COLO668 (cell line): Measurements from ENCODE around the gene CRX.
A peak's percentile ranks its signal among the peaks of the same experiment; 100 is the strongest.
"Not testable (repeated sequence)": the region's sequence is repeated elsewhere in the genome, so short reads cannot be mapped to it uniquely, and the experiment has no call there.

Source experiments
- DNase-seq: peaks from one replicate; lab custom pipeline; 2025; ENCODE audit not compliant: unreplicated experiment; lab: John Stamatoyannopoulos, UW

Gene CRX

DNA sequence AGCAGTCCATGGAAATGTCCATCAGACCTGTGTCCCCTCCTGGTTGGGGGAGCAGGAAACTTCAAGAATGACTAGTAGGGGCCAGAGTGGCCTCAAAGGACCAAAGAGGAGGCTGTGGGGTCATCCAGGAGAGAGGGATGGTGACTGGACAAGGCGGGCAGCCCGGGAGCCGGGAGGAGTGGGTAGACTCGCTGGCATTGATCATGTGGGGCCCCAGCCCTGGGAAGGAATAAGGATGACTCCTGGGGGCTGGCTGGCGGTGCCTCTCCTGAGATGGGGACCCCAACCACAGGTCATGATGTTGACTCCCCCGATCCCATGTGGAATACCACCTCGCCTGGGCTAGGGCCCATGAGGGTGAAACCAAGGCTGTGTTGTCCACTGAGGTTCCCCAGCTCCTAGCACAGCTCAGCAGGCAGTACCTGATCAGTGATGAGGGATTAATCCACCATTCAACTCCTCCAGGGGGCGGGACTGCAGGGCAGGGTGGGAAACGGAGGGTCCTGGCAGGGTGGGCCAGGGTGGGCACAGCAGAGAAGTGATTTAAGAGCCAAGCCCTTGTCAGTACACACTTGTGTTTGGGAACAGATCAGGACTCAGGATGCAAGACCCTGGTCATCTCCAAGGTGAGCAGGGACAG lies 37.0 kb downstream of the CRX start, which contains the start of gene TPRX2:
Gene TPRX2 (plus strand): TSS at position 590 of the 640 bp plus-strand sequence. CDS start 12 bp downstream, at position 602.
- DNase-seq = not testable (repeated sequence)

DNA sequence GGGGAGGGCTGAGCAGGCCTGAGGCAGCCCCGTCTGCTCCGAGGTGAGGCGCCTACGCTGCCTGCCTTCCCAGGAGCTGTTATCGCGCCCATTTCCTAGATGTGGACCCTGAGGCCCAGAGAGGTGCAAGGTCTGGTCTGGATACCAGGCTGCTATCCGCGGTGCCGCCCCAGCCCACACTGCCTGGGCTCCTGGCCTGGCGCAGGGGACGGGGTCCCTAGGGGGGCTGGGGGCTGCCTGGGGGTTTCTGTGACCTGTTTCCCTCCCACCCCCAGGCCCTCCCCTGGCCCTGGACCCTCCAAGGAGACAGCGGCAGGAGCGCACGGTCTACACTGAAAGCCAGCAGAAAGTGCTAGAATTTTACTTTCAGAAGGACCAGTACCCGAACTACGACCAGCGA lies 38.1 kb downstream of the CRX start:
- DNase-seq = not testable (repeated sequence)

DNA sequence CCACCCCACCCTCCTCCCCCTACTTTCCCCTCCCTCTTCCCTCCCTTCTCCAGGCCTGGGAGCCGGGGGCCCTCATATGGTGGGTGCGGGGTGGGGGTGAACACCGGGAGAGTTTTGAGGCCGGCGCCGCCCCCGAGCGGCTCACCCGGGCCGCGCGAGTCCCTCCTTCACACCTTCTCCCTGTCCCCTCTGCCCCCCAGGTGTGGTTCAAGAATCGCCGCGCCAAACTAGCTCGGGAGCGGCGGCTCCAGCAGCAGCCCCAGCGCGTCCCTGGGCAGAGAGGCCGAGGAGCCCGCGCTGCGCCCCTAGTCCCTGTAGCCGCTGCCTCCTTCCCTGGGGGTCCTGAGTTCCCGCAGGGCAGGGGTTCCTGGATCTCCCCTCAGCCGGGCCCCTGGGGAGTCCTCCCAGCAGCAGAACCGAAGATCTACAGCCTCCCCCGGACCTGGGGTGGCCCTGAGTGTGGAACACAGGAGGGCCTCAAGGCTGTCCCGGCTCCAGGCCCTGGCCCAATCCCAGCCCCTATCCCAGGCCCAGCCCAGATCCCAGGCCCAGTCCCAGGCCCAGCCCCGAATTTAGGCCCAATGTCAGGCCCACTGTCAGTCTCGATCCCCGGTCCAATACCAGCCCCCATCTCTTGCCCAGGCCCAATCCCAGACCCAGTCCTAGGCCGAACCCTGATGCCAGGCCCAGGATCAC lies 39.0 kb downstream of the CRX start:
- DNase-seq = no peak

DNA sequence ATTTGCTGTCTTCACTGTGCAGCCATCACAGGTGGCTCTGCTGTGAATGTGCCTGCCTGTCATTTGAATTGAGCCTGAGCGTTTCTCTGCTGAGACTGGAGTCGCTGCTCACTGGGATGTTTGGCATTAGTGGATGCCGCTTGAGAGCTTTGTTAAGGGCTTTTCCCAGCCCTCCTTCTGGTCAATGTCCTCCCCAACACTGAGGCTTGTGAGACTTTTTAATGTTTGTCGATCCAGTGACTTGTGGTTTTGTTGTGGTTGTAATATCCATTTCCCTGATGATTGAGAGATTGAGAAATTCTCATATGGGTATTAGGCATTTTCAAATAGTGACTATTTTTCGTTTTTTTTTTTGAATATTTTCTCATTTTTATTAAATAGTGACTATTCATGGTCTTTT lies 39.9 kb downstream of the CRX start:
- no peak for DNase-seq

DNA sequence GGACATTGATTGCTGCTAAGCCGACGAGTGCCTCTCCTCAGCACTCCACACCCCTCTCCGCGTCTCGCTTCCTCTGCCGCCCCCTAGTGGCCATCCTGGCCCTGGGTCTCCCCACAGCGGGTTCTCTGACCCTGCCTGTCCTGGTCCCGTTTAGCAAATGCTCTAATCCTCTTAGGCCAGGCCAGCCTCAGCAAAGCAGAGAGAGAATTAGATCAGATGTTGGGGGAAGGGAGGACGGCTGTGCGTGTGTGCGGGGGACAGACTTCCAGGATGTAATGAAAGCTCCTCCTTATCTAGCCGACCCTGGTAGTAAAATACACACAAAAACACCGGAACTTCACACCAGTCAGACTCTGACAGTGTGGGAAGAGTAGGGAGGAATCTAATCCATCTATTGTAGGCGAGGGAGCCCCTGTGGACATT lies 41.8 kb downstream of the CRX start:
- peak; percentile 71 for DNase-seq

DNA sequence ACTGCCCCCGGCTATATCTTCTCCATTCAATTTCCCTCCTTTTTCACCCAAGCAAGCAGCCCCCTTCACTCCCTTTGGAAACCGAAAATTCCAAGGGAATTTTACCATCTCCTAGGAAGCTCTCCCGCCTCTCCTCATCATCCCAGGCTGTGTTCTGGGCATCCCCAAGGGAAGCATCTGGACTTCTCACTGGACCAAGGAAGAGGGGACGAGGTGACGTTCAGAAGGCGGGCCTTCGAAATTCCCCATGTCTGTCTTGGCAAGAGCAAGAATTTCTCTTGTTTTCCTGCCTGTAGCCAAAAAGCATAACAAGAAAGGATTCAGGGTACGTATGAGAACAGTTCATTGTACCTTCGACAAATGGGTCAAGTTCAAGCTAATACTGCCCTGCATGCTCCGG lies 43.4 kb downstream of the CRX start:
- DNase-seq = no peak

DNA sequence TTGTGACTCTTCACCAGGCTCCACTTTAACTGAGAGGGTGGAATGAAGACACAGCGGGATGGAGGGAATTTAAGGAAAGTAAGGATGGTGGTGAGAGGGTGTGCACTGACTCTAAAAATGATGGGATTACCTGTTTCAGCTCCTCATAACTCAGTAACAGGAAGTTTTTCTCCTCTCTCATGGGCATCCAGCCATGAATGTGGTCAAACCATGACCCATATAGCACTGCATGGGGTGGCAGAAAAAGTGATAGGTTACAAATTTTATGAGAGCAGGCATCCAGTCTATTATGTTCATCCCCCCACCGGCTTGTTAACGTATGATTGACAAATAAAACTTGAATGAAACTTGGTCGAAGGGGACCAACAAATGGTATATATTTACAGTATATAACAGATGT lies 57.2 kb downstream of the CRX start:
- DNase-seq = no peak

DNA sequence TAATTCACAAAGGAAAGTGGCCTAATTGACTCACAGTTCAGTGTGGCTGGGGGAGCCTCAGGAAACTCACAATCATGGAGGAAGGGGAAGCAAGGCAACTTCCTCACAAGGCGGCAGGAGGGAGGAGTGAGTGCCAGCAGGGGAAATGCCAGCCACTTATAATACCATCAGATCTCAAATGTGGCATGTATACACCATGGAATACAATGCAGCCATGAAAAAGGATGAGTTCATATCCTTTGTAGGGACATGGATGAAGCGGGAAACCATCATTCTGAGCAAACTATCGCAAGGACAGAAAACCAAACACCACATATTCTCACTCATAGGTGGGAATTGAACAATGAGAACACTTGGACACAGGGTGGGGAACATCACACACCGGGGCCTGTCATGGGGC lies 57.6 kb downstream of the CRX start:
- DNase-seq = not testable (repeated sequence)

DNA sequence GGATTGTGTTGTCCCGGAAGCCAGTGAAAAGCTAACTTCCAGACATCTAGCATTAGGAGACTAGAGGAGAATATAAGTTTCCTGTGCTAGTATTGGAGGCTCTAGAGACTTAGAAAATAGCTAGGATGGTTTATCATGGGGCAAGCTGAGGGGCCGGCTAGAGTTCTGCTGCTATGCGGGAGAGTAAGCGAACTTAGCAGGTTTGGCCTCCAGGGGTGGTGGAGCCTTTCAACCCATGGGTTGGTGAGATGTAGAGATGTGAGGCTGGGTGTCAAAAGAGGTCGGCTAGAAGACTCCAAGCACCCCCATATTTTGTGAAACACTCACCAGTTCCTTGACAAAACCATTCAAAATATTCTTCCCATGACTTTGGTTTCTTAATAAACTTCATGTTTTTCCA lies 60.0 kb downstream of the CRX start:
- no peak for DNase-seq

DNA sequence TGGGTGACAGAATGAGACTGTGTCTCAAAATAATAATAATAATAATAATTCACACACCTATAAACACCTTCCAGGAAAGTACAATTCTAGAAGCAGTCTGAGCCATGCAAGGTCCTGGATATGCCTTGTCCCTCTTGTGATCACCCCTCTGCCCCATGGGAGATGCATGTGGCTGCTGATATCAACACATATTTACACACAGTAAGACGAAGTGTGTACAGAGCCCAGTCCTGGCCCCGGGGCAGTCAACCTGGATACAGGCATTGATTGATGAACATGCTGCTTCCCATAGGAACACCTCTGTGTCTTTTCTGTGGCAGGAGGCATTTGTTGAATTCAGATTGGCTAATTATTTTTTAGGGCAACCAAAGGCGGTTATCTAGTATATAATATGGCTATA lies 61.2 kb downstream of the CRX start:
- no peak for DNase-seq

DNA sequence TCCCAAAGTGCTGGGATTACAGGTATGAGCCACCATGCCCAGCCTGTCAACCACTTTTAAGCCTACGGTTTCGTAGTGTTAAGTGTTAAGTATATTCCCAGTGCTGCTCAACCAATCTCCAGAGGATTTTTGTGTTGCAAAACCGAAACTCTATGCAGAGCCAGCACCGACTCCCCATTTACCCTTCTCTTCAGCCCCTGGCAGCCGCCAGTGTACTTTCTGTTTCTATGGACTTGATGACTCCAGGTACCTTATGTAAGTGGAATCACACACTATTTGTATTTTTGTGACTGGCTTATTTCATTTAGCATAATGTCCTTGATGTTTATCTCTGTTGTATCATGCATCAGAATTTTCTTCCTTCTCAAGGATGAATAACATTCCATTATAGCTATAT lies 63.3 kb downstream of the CRX start:
- no peak for DNase-seq

DNA sequence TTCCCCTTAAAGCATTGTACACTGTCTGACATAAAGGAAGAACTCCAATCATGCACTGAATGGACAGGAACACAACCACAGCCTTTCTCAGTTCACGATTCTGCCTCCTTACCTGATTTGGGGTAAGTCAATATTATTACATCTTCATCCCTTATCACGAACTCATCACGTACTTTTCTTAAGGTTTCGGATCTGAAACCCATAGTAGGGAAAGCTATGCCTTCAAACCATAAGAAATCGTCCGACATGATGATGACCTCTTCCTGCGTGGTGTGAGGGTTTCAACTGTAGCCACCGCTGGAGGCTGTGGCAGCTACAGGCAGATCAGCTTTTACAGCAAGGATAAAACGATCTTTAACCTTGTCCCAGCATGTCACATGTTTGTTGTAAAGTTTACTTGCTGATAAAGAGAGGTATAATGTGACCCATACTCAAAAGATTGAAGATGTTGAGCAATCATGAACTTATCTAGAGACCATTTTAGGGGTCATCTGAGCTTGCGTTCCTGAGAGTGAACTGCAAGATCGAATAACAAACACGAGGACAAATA lies 64.3 kb downstream of the CRX start, which contains the start of gene SULT2A1:
Gene SULT2A1 (minus strand): TSS at position 306 of the 550 bp plus-strand sequence. CDS start 58 bp downstream, at position 248.
- no peak for DNase-seq

DNA sequence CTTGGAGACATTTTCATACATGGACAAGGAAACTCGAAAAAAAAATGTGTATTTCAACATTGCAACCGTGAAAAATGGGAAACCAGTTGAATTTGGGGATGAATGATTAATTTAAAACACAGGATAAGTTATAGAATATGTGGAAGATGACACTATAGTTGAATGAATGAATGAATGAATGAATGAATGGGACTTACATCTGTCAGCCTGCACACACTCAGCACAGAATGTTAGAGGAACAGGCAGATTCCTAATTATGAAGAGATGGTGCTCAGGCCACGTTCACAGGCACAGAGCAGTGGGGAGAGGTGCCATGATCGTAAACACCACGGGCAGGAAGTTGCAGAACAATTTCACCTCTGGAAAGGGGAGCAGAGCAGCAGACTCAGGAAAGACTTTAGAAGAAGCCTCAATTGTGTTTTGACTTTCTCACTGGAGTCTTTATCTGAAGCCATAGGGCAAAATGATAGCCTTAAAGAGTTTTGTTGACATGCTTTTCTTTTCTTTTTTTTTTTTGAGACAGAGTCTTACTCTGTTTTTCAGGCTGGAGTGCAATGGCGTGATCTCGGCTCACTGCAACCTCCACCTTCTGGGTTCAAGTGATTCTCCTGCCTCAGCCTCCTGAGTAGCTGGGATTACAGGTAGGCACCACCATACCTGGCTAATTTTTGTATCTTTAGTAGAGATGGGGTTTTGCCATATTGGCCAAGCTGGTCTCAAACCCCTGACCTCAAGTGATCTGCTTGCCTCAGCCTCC lies 69.3 kb downstream of the CRX start:
- DNase-seq = no peak

DNA sequence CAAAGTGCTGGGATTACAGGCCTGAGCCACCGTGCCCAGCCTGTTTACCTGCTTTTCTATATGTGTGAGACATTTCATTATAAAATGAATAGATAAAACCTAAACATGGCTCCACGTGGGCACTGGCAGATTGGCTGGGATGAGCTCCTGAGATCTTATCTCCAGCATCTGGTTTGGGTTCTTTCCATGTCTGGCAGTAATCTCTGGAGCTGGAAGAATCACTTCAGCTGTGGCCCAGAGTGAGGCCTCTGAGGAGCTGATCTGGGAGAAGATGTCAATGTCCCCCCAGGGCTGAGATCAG lies 69.8 kb downstream of the CRX start:
- no peak for DNase-seq

DNA sequence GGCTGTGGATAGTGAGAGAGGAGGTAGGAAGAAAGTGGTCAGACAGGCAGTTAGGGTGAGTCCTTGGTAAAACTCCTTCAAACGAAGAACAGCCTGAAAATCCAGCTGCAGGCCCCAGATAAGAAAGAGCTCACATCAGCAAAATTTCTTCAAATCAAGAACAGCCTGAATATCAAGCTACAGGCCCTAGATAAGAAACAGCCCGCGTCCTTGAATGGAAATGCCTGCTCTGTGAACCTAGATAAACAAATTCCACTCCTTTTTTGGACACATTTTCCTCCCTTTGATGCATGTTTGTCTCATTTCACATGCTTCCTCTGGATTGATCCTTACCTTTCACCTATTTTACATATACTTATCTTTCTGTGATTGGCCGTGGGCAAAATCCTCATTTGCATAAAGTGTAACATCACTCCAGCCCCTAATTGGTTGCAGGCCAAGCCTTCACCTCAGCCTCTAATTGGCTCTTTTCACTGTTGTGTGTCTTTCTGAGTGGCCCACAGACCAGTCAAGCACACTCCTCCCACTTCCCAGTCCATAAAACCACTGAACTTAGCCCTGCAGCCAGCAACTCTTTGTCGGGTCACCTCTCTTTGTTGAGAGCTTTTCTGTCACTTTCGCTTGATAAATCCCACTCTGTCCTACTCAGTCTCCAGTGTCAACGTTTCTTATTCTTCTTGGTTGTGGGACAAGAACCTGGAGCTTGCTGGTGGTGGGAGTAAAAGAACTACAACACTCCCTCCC lies 70.4 kb downstream of the CRX start:
- DNase-seq = no peak
